ENCODE results near the gene MSMO1.

DNA sequence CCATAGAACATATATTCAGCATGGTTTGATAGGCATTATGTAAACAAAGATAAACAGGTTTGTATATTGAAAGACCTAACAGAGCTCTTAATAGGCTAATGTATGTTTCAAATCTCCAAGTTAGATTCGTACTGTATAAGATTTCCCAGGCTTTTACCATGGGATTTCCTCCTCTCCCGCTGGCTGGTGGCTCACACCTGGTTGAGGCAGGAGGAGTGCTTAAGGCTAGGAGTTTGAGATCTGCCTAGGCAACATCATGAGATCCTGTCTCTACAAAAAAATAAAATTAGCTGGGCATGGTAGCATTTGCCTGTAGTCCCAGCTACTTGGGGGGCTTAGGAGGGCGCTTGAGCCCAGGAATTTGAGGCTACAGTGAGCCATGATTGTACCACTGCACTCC, 56.7 kb downstream of the MSMO1 start:
- TF ChIP-seq POLR2AphosphoS5 (IDR thresholded peaks at IDR 0.05; ENCODE audit: low read depth, low read length) (no peak), SIN3A (IDR thresholded peaks at IDR 0.05; ENCODE audit: borderline replicate concordance, insufficient read depth, low read length) (no peak)
- TF ChIP-seq, protein P1, sequence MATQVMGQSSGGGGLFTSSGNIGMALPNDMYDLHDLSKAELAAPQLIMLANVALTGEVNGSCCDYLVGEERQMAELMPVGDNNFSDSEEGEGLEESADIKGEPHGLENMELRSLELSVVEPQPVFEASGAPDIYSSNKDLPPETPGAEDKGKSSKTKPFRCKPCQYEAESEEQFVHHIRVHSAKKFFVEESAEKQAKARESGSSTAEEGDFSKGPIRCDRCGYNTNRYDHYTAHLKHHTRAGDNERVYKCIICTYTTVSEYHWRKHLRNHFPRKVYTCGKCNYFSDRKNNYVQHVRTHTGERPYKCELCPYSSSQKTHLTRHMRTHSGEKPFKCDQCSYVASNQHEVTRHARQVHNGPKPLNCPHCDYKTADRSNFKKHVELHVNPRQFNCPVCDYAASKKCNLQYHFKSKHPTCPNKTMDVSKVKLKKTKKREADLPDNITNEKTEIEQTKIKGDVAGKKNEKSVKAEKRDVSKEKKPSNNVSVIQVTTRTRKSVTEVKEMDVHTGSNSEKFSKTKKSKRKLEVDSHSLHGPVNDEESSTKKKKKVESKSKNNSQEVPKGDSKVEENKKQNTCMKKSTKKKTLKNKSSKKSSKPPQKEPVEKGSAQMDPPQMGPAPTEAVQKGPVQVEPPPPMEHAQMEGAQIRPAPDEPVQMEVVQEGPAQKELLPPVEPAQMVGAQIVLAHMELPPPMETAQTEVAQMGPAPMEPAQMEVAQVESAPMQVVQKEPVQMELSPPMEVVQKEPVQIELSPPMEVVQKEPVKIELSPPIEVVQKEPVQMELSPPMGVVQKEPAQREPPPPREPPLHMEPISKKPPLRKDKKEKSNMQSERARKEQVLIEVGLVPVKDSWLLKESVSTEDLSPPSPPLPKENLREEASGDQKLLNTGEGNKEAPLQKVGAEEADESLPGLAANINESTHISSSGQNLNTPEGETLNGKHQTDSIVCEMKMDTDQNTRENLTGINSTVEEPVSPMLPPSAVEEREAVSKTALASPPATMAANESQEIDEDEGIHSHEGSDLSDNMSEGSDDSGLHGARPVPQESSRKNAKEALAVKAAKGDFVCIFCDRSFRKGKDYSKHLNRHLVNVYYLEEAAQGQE (IDR thresholded peaks at IDR 0.05; ENCODE audit: insufficient read depth in 1 of 2, low read depth in 2 of 2, low read length in 2 of 2), result no peak
